Uterus (tissue), 4 donors: ENCODE results near the gene SUGCT. TPM values are rescaled to one million over a fixed set of nuclear protein-coding genes. Genes with fewer than 3 reads are reported as not detected.

Experiments
- DNase-seq, 2 donors: peaks; one replicate each; pipeline ENCODE4 v3.0.0-alpha.2; 2019 to 2020
- H3K27ac ChIP-seq, 2 donors: fragments of 200-600 bp; sonication (generic); 1 replicate in 1 of 2; 2 replicates in 1 of 2; pipeline ENCODE4 v1.5.1; 2016 to 2018
- H3K27me3 ChIP-seq, 2 donors: fragments of 200-600 bp; sonication (generic); one replicate each; pipeline ENCODE4 v1.5.1; 2018 to 2019; ENCODE audit warnings: control low read depth in 1 of 2
- H3K36me3 ChIP-seq, 2 donors: fragments of 200-600 bp; sonication (generic); one replicate each; pipeline ENCODE4 v1.5.1; 2019; ENCODE audit warnings: control low read depth in 1 of 2
- H3K4me1 ChIP-seq, 2 donors: fragments of 200-600 bp; sonication (generic); one replicate each; pipeline ENCODE4 v1.5.1; 2018 to 2019; ENCODE audit warnings: control low read depth in 1 of 2
- H3K4me3 ChIP-seq, 2 donors: fragments of 200-600 bp; sonication (generic); 1 replicate in 1 of 2; 2 replicates in 1 of 2; pipeline ENCODE4 v1.5.1; 2018 to 2019; ENCODE audit warnings: mild to moderate bottlenecking in 1 of 2
- H3K9me3 ChIP-seq, 2 donors: fragments of 200-600 bp; sonication (generic); one replicate each; pipeline ENCODE4 v1.5.1; 2019; ENCODE audit warnings: control low read depth in 1 of 2
- CTCF ChIP-seq, 4 experiments: fragments of 200-600 bp in 2 of 4; fragments of 450-650 bp in 2 of 4; sonication (generic) in 2 of 4; IDR thresholded peaks; one replicate each; pipeline ENCODE4 v1.5.1; 2016 to 2019; ENCODE audit warnings: antibody characterized with exemption in 4 of 4, mild to moderate bottlenecking in 2 of 4, moderate library complexity in 1 of 4
- POLR2A ChIP-seq, 2 donors: fragments of 450-650 bp; IDR thresholded peaks; one replicate each; pipeline ENCODE4 v1.6.1; 2016; ENCODE audit warnings: antibody characterized with exemption in 2 of 2, mild to moderate bottlenecking in 1 of 2, moderate library complexity in 1 of 2
- intact Hi-C: fragments of 100-400 bp; cut with DNase I; formaldehyde crosslinking; loops from one replicate; pipeline ENCODE4 v1.15.1; 2023; ENCODE audit warnings: low total_unique reads
- total RNA-seq, 4 donors: library from RNA; depleted of rRNA in 3 of 4; stranded (reverse); fragments of >200 nt in 3 of 4; gene quantifications; one replicate each; pipeline versions ENCODE4 v1.1.0 to v1.2.4, GENCODE V29; 2014 to 2023
- donor health status: DM: yes; HTN: yes; CAD: no.

SUGCT gene
- total RNA-seq, 4 donors from 2014 or later = 2.0 to 9.6 (median 6.3) TPM; not detected in 1

- no peak for TF ChIP-seq POLR2A (IDR thresholded peaks at IDR 0.05)
- TF ChIP-seq CTCF (IDR thresholded peaks at IDR 0.05) = no peak
- no peaks in the 10 kb centered on the region for H3K36me3 ChIP-seq
- H3K4me1 ChIP-seq = no peaks in the 10 kb centered on the region
- no peak for DNase-seq
- H3K27me3 ChIP-seq = no peaks in the 10 kb centered on the region
- intact Hi-C loops = no loop called here
- H3K4me3 ChIP-seq = no peak overlapping the region
- no peak overlapping the region for H3K27ac ChIP-seq
- H3K9me3 ChIP-seq = no peaks in the 10 kb centered on the region
Measured at GRCh38 chr7:40474790-40475680, 340.2 kb downstream of the SUGCT start.

- DNase-seq = no peak
- TF ChIP-seq POLR2A (IDR thresholded peaks at IDR 0.05) (no peak), CTCF (IDR thresholded peaks at IDR 0.05) (no peak)
- H3K9me3 ChIP-seq = no peaks in the 10 kb centered on the region
- no peaks in the 10 kb centered on the region for H3K27me3 ChIP-seq
- H3K27ac ChIP-seq = no peak overlapping the region
- no peaks in the 10 kb centered on the region for H3K36me3 ChIP-seq
- H3K4me3 ChIP-seq = no peak overlapping the region
- no peaks in the 10 kb centered on the region for H3K4me1 ChIP-seq
- intact Hi-C loops = no loop called here
Measured at GRCh38 chr7:40475681-40475982, 340.8 kb downstream of the SUGCT start.

GRCh38 chr7:40477094-40477493 lies 342.3 kb downstream of the SUGCT start:
- no peak for DNase-seq
- no peak for TF ChIP-seq CTCF (IDR thresholded peaks at IDR 0.05)
- TF ChIP-seq POLR2A (IDR thresholded peaks at IDR 0.05) = no peak
- H3K9me3 ChIP-seq = no peaks in the 10 kb centered on the region
- H3K27me3 ChIP-seq = no peaks in the 10 kb centered on the region
- intact Hi-C loops = no loop called here
- no peaks in the 10 kb centered on the region for H3K36me3 ChIP-seq
- no peak overlapping the region for H3K4me3 ChIP-seq
- H3K27ac ChIP-seq = no peak overlapping the region
- H3K4me1 ChIP-seq = no peaks in the 10 kb centered on the region

- Histone ChIP-seq H3K36me3 (no peaks in the 10 kb centered on the region), H3K9me3 (no peaks in the 10 kb centered on the region), H3K27me3 (no peaks in the 10 kb centered on the region), H3K4me1 (no peaks in the 10 kb centered on the region), H3K27ac (no peak overlapping the region), H3K4me3 (no peak overlapping the region)
- no peak for DNase-seq
- TF ChIP-seq POLR2A (IDR thresholded peaks at IDR 0.05) (no peak), CTCF (IDR thresholded peaks at IDR 0.05) (no peak)
- intact Hi-C loops = no loop called here
Measured at GRCh38 chr7:40482845-40483244, 348.0 kb downstream of the SUGCT start.

GRCh38 chr7:40483630-40484029 lies 348.8 kb downstream of the SUGCT start:
- H3K4me3 ChIP-seq = no peak overlapping the region
- no peaks in the 10 kb centered on the region for H3K9me3 ChIP-seq

More at GRCh38 chr7:40483630-40484029, 348.8 kb downstream of the SUGCT start:
- intact Hi-C loops = no loop called here
- TF ChIP-seq POLR2A (IDR thresholded peaks at IDR 0.05) = no peak
- no peak for TF ChIP-seq CTCF (IDR thresholded peaks at IDR 0.05)
- no peak for DNase-seq
- H3K36me3 ChIP-seq = no peaks in the 10 kb centered on the region
- no peak overlapping the region for H3K27ac ChIP-seq
- H3K4me1 ChIP-seq = no peaks in the 10 kb centered on the region
- no peaks in the 10 kb centered on the region for H3K27me3 ChIP-seq
